Mesothelial cell of epicardium (in vitro differentiated cells): ENCODE measurements around the gene CLDN20. TPM values are rescaled to one million over a fixed set of nuclear protein-coding genes. Genes with fewer than 3 reads are reported as not detected.
"Not testable (repeated sequence)": the region's sequence is repeated elsewhere in the genome, so short reads cannot be mapped to it uniquely, and the experiment has no call there.

Source experiments
- DNase-seq, 2 experiments: peaks; one replicate each; pipeline ENCODE4 v3.0.0; 2021; ENCODE audit warnings: low spot score in 2 of 2; ENCODE audit not compliant: unreplicated experiment in 2 of 2
- H3K27ac Mint-ChIP-seq: 2 replicates; pipeline ENCODE4 v1.8.0; 2021; ENCODE audit warnings: mixed read lengths
- H3K27me3 Mint-ChIP-seq: 2 replicates; pipeline ENCODE4 v1.8.0; 2021; ENCODE audit warnings: low read depth, mixed read lengths
- H3K36me3 Mint-ChIP-seq: 2 replicates; pipeline ENCODE4 v1.8.0; 2021; ENCODE audit warnings: mixed read lengths
- H3K4me1 Mint-ChIP-seq: 2 replicates; pipeline ENCODE4 v1.8.0; 2021; ENCODE audit warnings: mixed read lengths
- H3K4me3 Mint-ChIP-seq: 2 replicates; pipeline ENCODE4 v1.8.0; 2021; ENCODE audit warnings: mild to moderate bottlenecking, moderate library complexity, mixed read lengths
- H3K9me3 Mint-ChIP-seq: 2 replicates; pipeline ENCODE4 v1.8.0; 2021; ENCODE audit warnings: mixed read lengths
- CTCF ChIP-seq: fragments of 200-600 bp; sonication (generic); IDR thresholded peaks from one replicate; pipeline ENCODE4 v1.5.0; 2021; ENCODE audit warnings: antibody characterized with exemption; ENCODE audit not compliant: unreplicated experiment
- total RNA-seq: library from RNA; stranded (reverse); gene quantifications from 3 replicates; pipeline ENCODE4 v1.2.1, GENCODE V29; 2021

The CLDN20 gene
- total RNA-seq, 1 donor from 2014 or later = not detected

GRCh38 chr6:155228546-155229166 is 35.2 kb upstream of the CLDN20 start:
- no peaks in the 10 kb centered on the region for H3K27me3 Mint-ChIP-seq
- TF ChIP-seq CTCF = no peak
- peaks cover 13% of the 10 kb centered on the region for H3K9me3 Mint-ChIP-seq
- no peak overlapping the region for H3K4me3 Mint-ChIP-seq
- H3K27ac Mint-ChIP-seq = peak overlapping the region; percentile 54
- DNase-seq = no peak
- peaks cover 23% of the 10 kb centered on the region for H3K4me1 Mint-ChIP-seq
- peaks cover 4% of the 10 kb centered on the region for H3K36me3 Mint-ChIP-seq

- Mint-ChIP-seq H3K9me3 (peaks cover 13% of the 10 kb centered on the region), H3K4me1 (peaks cover 17% of the 10 kb centered on the region)
- not testable (repeated sequence) for H3K4me3 Mint-ChIP-seq, H3K27ac Mint-ChIP-seq, H3K36me3 Mint-ChIP-seq, DNase-seq, H3K27me3 Mint-ChIP-seq
These were observed 32.8 kb upstream of the CLDN20 start for GRCh38 chr6:155230975-155231374.

GRCh38 chr6:155232848-155233247 is 31.0 kb upstream of the CLDN20 start:
- no peak for TF ChIP-seq CTCF
- Mint-ChIP-seq H3K4me1 (peaks cover 17% of the 10 kb centered on the region), H3K36me3 (peaks cover 4% of the 10 kb centered on the region), H3K27ac (no peak overlapping the region), H3K4me3 (no peak overlapping the region), H3K27me3 (no peaks in the 10 kb centered on the region), H3K9me3 (peaks cover 14% of the 10 kb centered on the region)
- DNase-seq = no peak

- DNase-seq = no peak
- Mint-ChIP-seq H3K9me3 (peaks cover 27% of the 10 kb centered on the region), H3K27ac (no peak overlapping the region), H3K27me3 (no peaks in the 10 kb centered on the region), H3K4me3 (no peak overlapping the region), H3K36me3 (peaks cover 11% of the 10 kb centered on the region), H3K4me1 (peaks cover 5% of the 10 kb centered on the region)
- TF ChIP-seq CTCF = no peak
These were observed 29.6 kb upstream of the CLDN20 start for GRCh38 chr6:155234167-155234566.

GRCh38 chr6:155234687-155235086 is 29.1 kb upstream of the CLDN20 start:
- DNase-seq = no peak
- no peak for TF ChIP-seq CTCF

GRCh38 chr6:155235087-155235486 is 28.7 kb upstream of the CLDN20 start:
- DNase-seq = no peak
- Mint-ChIP-seq H3K27me3 (no peaks in the 10 kb centered on the region), H3K4me1 (peaks cover 4% of the 10 kb centered on the region), H3K4me3 (no peak overlapping the region), H3K9me3 (peaks cover 25% of the 10 kb centered on the region), H3K36me3 (peaks cover 15% of the 10 kb centered on the region), H3K27ac (no peak overlapping the region)
- no peak for TF ChIP-seq CTCF

More at GRCh38 chr6:155234687-155235086, 29.1 kb upstream of the CLDN20 start:
- H3K36me3 Mint-ChIP-seq = peaks cover 12% of the 10 kb centered on the region
- no peak overlapping the region for H3K4me3 Mint-ChIP-seq
- H3K4me1 Mint-ChIP-seq = peaks cover 5% of the 10 kb centered on the region
- no peak overlapping the region for H3K27ac Mint-ChIP-seq
- peaks cover 25% of the 10 kb centered on the region for H3K9me3 Mint-ChIP-seq
- no peaks in the 10 kb centered on the region for H3K27me3 Mint-ChIP-seq
